OCI-LY3 (cell line): Measurements from ENCODE around the gene KDM1B.
A peak's percentile ranks its signal among the peaks of the same experiment; 100 is the strongest.
"Not testable (repeated sequence)": the region's sequence is repeated elsewhere in the genome, so short reads cannot be mapped to it uniquely, and the experiment has no call there.

ENCODE experiments used
- H2AFZ ChIP-seq: fragments of 200-600, 300-600 bp; shearing (Covaris generic); 2 replicates; pipeline ENCODE4 v1.6.0; 2014; ENCODE audit warnings: antibody characterized with exemption, low read depth, low read length
- H3K27ac ChIP-seq: fragments of 200-600, 300-600 bp; sonication (generic); 2 replicates; pipeline ENCODE4 v1.5.1; 2014; ENCODE audit warnings: mild to moderate bottlenecking, low read length, moderate library complexity, mixed read lengths
- H3K27me3 ChIP-seq: fragments of 200-600, 300-600 bp; sonication (generic); 2 replicates; pipeline ENCODE4 v1.6.1; 2014; ENCODE audit warnings: low read depth, low read length, mixed read lengths
- H3K36me3 ChIP-seq: fragments of 200-600, 300-600 bp; sonication (generic); replicated peaks from 2 replicates; pipeline ENCODE3; 2014; ENCODE audit warnings: low read depth, low read length, mixed read lengths
- H3K4me1 ChIP-seq: fragments of 300-600, 200-600 bp; sonication (generic); 2 replicates; pipeline ENCODE4 v1.6.1; 2014; ENCODE audit warnings: low read length, mixed read lengths
- H3K4me2 ChIP-seq: fragments of 200-600, 300-600 bp; sonication (generic); 2 replicates; pipeline ENCODE4 v1.6.1; 2014; ENCODE audit warnings: low read length, mixed read lengths
- H3K4me3 ChIP-seq: fragments of 300-600, 200-600 bp; sonication (generic); 2 replicates; pipeline ENCODE4 v1.5.1; 2014; ENCODE audit warnings: antibody characterized with exemption, mild to moderate bottlenecking, low read length, moderate library complexity
- H3K79me2 ChIP-seq: fragments of 300-600, 200-600 bp; shearing (Covaris generic); 2 replicates; pipeline ENCODE4 v1.6.1; 2014; ENCODE audit warnings: mild to moderate bottlenecking, low read length, mixed read lengths
- H3K9ac ChIP-seq: fragments of 300-600, 200-600 bp; shearing (Covaris generic); 2 replicates; pipeline ENCODE4 v1.6.0; 2014; ENCODE audit warnings: mild to moderate bottlenecking, low read length, moderate library complexity
- H3K9me3 ChIP-seq: fragments of 200-600, 300-600 bp; shearing (Covaris generic); 2 replicates; pipeline ENCODE4 v1.6.1; 2014; ENCODE audit warnings: low read length, mixed read lengths; ENCODE audit not compliant: insufficient read depth
- H4K20me1 ChIP-seq: fragments of 200-600, 300-600 bp; sonication (generic); 2 replicates; pipeline ENCODE4 v1.6.1; 2016; ENCODE audit warnings: low read length, mixed read lengths; ENCODE audit not compliant: insufficient read depth
- CTCF ChIP-seq: fragments of 200-600, 300-600 bp; sonication (generic); IDR thresholded peaks from 2 replicates; pipeline ENCODE4 v1.5.1; 2014; ENCODE audit warnings: antibody characterized with exemption, low read length, low read depth
- EZH2phosphoT487 ChIP-seq: fragments of 200-600 bp; shearing (Covaris generic); IDR thresholded peaks from 2 replicates; pipeline ENCODE4 v1.6.1; 2018; ENCODE audit warnings: antibody characterized with exemption, mixed run types, low read depth

Gene KDM1B

GRCh38 chr6:18171871-18172270 is 16.6 kb downstream of the KDM1B start:
- H3K4me3 ChIP-seq: no peak overlapping the region
- TF ChIP-seq CTCF (no peak), EZH2phosphoT487 (no peak)
- H3K36me3 ChIP-seq: peaks cover 14% of the 10 kb centered on the region
- no peaks in the 10 kb centered on the region for H3K27me3 ChIP-seq
- no peak overlapping the region for H3K9ac ChIP-seq
- H3K4me1 ChIP-seq: no peaks in the 10 kb centered on the region
- no peaks in the 10 kb centered on the region for H3K79me2 ChIP-seq
- no peak overlapping the region for H2AFZ ChIP-seq
- H3K4me2 ChIP-seq: no peak overlapping the region
- H4K20me1 ChIP-seq: no peaks in the 10 kb centered on the region
- no peak overlapping the region for H3K27ac ChIP-seq
- H3K9me3 ChIP-seq: no peaks in the 10 kb centered on the region

GRCh38 chr6:18176198-18176597 is 21.0 kb downstream of the KDM1B start:
- H3K4me2 ChIP-seq, H3K79me2 ChIP-seq, H3K27me3 ChIP-seq, H3K36me3 ChIP-seq, H3K27ac ChIP-seq, H3K9me3 ChIP-seq, H4K20me1 ChIP-seq, H3K4me3 ChIP-seq, H3K9ac ChIP-seq, H2AFZ ChIP-seq: not testable (repeated sequence)
- peaks cover 18% of the 10 kb centered on the region for H3K4me1 ChIP-seq

GRCh38 chr6:18177286-18177965 is 22.2 kb downstream of the KDM1B start:
- Histone ChIP-seq H4K20me1 (no peaks in the 10 kb centered on the region), H3K4me2 (no peak overlapping the region), H3K27me3 (no peaks in the 10 kb centered on the region), H2AFZ (no peak overlapping the region), H3K9me3 (no peaks in the 10 kb centered on the region), H3K36me3 (peaks cover 6% of the 10 kb centered on the region), H3K9ac (no peak overlapping the region), H3K27ac (no peak overlapping the region), H3K4me1 (peaks cover 18% of the 10 kb centered on the region), H3K4me3 (no peak overlapping the region), H3K79me2 (no peaks in the 10 kb centered on the region)
- TF ChIP-seq CTCF (no peak), EZH2phosphoT487 (no peak)

- Histone ChIP-seq H3K9ac (no peak overlapping the region), H3K79me2 (no peaks in the 10 kb centered on the region), H4K20me1 (no peaks in the 10 kb centered on the region), H3K27me3 (no peaks in the 10 kb centered on the region), H3K36me3 (peaks cover 3% of the 10 kb centered on the region), H3K9me3 (no peaks in the 10 kb centered on the region), H3K4me2 (peak overlapping the region; percentile 55), H3K4me3 (peak overlapping the region; percentile 32; the same call in 1 of the 2 replicates), H3K27ac (no peak overlapping the region; the same call in 1 of the 2 replicates), H2AFZ (no peak overlapping the region), H3K4me1 (peaks cover 18% of the 10 kb centered on the region)
- TF ChIP-seq EZH2phosphoT487 (no peak), CTCF (no peak)
These were observed 23.9 kb downstream of the KDM1B start for GRCh38 chr6:18178960-18179615.
